Calu3 (cell line): ENCODE results near the gene SIRPB1. TPM values are rescaled to one million over a fixed set of nuclear protein-coding genes. Genes with fewer than 3 reads are reported as not detected.

Source experiments
- BruUV-seq: library from RNA; stranded (reverse); fragments of 400-500 nt; replicated peaks from 2 replicates; lab custom pipeline; 2021; lab: Mats Ljungman, UMichigan
- CTCF ChIA-PET: fragments of 300-600 bp; sonication (Branson Sonifier 250); formaldehyde crosslinking; loops from one replicate; lab custom pipeline; 2022; ENCODE audit warnings: antibody characterized with exemption; lab: Charles Lee
- DNase-seq: peaks from one replicate; pipeline ENCODE4 v3.0.0; 2022
- H3K27ac Mint-ChIP-seq: one replicate; pipeline ENCODE4 v1.8.0; 2022; ENCODE audit warnings: mixed read lengths; ENCODE audit not compliant: unreplicated experiment
- H3K27me3 Mint-ChIP-seq: one replicate; pipeline ENCODE4 v1.8.0; 2022; ENCODE audit warnings: mixed read lengths; ENCODE audit not compliant: unreplicated experiment
- H3K36me3 Mint-ChIP-seq: one replicate; pipeline ENCODE4 v1.8.0; 2022; ENCODE audit warnings: mild to moderate bottlenecking, moderate library complexity, mixed read lengths; ENCODE audit not compliant: insufficient read depth, unreplicated experiment
- H3K4me1 Mint-ChIP-seq: one replicate; pipeline ENCODE4 v1.8.0; 2022; ENCODE audit warnings: mild to moderate bottlenecking, low read depth, mixed read lengths; ENCODE audit not compliant: unreplicated experiment
- H3K4me3 Mint-ChIP-seq: one replicate; pipeline ENCODE4 v1.8.0; 2022; ENCODE audit warnings: mild to moderate bottlenecking, low read depth, moderate library complexity, mixed read lengths; ENCODE audit not compliant: unreplicated experiment
- H3K9me3 Mint-ChIP-seq: one replicate; pipeline ENCODE4 v1.8.0; 2022; ENCODE audit warnings: low read depth, mixed read lengths; ENCODE audit not compliant: unreplicated experiment
- intact Hi-C: fragments of 100-400 bp; cut with micrococcal nuclease; formaldehyde crosslinking; loops from one replicate; pipeline ENCODE4 v1.10.0; 2022; ENCODE audit not compliant: unreplicated experiment
- total RNA-seq: library from RNA; stranded (reverse); gene quantifications from 2 replicates; pipeline ENCODE4 v1.2.3, GENCODE V29; 2022
- TF ChIP-seq, protein P1 (sequence below): fragments of 200-600 bp; IDR thresholded peaks from one replicate; pipeline ENCODE4 v1.8.0; 2022; ENCODE audit warnings: antibody characterized with exemption; ENCODE audit not compliant: unreplicated experiment

SIRPB1 gene
- total RNA-seq, 1 experiment from 2014 or later, result 3.4 TPM

DNA sequence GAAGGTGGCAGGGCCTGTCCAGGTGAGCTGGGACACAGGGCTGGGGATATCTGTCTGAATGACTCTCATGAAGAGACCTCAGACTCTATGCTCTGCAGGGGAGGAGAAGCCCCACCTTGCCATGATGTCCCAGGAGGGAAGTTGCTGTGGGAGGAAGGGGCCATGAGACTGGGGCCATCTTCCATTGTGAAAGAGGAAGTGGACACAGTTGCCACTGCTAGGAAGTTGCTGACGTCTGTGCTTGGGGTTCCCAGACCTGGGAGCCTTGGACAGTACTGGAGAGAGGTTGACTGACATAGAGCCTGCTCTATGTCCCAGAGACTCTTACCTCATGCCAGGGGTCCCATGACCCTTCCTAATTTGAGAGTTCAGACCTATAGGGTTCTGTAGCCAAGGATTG is 24.5 kb downstream of the SIRPB1 start:
- no peaks in the 10 kb centered on the region for H3K27me3 Mint-ChIP-seq
- CTCF ChIA-PET, result no interaction called here
- H3K4me3 Mint-ChIP-seq, result no peak overlapping the region
- intact Hi-C loops, result no loop called here
- no peaks in the 10 kb centered on the region for H3K36me3 Mint-ChIP-seq
- H3K9me3 Mint-ChIP-seq, result no peaks in the 10 kb centered on the region
- no peak for DNase-seq
- TF ChIP-seq, protein P1, sequence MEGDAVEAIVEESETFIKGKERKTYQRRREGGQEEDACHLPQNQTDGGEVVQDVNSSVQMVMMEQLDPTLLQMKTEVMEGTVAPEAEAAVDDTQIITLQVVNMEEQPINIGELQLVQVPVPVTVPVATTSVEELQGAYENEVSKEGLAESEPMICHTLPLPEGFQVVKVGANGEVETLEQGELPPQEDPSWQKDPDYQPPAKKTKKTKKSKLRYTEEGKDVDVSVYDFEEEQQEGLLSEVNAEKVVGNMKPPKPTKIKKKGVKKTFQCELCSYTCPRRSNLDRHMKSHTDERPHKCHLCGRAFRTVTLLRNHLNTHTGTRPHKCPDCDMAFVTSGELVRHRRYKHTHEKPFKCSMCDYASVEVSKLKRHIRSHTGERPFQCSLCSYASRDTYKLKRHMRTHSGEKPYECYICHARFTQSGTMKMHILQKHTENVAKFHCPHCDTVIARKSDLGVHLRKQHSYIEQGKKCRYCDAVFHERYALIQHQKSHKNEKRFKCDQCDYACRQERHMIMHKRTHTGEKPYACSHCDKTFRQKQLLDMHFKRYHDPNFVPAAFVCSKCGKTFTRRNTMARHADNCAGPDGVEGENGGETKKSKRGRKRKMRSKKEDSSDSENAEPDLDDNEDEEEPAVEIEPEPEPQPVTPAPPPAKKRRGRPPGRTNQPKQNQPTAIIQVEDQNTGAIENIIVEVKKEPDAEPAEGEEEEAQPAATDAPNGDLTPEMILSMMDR, result no peak
- H3K27ac Mint-ChIP-seq, result no peak overlapping the region
- H3K4me1 Mint-ChIP-seq, result no peaks in the 10 kb centered on the region
- BruUV-seq, result no TSS peak

DNA sequence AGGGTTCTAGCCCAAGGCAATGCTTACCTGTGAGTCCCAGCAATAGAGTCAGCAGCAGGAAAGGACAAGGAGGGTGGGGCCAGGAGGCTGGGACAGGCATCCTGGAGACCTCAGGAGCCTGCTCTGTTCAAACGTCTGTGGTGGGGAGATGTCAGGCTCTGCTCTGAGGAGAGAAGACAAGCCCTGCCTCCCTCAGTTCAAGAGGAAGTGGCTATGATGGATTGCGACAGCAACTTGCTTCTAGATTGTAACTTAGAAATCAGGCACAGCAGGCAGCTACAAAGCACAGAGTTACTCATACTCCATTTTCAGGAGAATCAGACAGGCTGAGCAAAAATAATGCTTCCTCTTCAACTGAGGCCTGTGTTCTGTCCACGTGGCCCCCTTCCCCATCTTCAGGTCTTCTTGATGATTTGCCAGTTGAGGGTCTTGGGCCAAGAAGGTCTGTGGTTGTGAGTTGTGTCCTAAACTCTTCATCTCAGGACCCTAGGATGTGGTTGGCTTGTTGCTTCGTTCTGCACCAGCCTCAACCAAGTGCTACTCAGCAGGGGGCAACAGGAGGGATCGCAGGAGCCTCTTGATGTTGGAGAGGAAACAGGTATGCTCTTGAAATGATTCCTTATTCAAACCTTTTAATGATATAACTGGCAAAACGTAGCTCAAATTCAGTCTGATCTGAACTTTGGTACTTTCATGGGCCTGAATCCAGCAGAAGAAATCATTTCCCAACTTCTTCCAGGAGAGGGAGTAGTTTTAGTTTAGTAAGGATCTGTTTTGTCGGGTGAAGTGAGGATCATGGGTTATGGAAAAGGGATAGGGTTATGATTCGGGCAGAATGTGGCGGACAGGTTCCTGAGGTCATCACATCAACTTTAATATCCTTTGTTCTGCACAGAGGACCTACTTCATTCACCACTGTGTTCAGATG is 31.0 kb downstream of the SIRPB1 start:
- no peak overlapping the region for H3K4me3 Mint-ChIP-seq
- no TSS peak for BruUV-seq
- H3K4me1 Mint-ChIP-seq, result no peaks in the 10 kb centered on the region

DNA sequence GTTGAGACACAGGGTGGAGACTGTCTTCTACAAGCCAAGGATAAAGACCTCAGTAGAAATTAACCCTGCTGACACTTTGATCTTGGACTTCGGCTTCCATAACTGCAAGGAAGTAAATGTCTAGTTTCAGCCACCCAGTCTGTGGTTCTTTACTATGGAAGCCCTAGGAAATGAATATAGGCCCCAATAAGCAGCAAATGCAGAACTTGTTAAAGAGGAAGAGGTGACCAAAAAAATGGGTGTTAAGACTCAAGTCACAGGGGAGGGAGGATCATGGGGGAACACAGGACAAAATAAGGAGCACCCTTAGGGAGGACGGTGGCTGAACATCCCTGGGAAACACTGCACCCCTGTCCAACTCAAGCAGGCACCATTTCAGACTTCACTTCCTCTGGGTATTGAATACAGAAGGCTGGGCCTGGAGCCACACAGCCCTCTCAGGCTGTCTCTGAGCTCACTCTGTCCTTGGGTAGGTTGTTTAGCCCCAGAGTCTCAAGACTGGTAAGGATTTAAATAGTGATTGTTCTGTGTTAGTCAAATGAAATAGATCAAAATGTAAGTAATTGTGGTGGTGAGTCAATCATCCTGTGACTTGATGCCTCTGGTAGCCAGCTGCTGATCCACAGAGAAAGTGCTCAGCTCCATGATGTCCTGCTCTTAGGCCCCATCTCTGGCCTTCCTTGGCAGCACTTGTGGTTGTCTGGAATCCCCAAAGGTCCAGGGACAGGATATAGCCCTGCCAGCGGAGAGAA is 31.9 kb downstream of the SIRPB1 start:
- Mint-ChIP-seq H3K4me1 (no peaks in the 10 kb centered on the region), H3K4me3 (no peak overlapping the region), H3K27ac (no peak overlapping the region), H3K27me3 (no peaks in the 10 kb centered on the region), H3K36me3 (no peaks in the 10 kb centered on the region), H3K9me3 (no peaks in the 10 kb centered on the region)
- CTCF ChIA-PET, result no interaction called here
- TF ChIP-seq, protein P1, result no peak
- intact Hi-C loops, result no loop called here
- BruUV-seq, result no TSS peak
- DNase-seq, result no peak

More for the DNA sequence above, 31.0 kb downstream of the SIRPB1 start:
- intact Hi-C loops, result no loop called here
- H3K36me3 Mint-ChIP-seq, result no peaks in the 10 kb centered on the region
- no peaks in the 10 kb centered on the region for H3K9me3 Mint-ChIP-seq
- no peaks in the 10 kb centered on the region for H3K27me3 Mint-ChIP-seq
- TF ChIP-seq, protein P1, result no peak
- CTCF ChIA-PET, result no interaction called here
- no peak overlapping the region for H3K27ac Mint-ChIP-seq
- no peak for DNase-seq

DNA sequence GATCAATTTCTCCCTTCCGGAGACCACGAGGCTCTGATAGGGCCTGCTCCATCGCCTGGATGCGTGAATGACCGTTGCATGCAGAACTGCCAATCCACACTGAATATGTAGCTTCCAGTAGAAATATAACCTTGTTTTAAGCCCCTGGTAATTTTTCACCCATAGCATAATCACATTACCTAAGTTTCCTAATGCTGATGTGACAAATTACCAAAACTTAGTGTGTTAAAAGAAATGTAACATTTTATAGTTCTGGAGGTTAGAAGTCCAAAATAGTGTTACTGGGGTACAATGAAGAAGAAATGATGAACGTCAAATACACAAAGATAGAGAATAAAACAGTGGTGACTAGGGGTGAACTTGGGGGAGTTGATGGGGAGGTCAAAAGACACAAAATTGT is 40.3 kb downstream of the SIRPB1 start:
- CTCF ChIA-PET, result no interaction called here
- Mint-ChIP-seq H3K9me3 (no peaks in the 10 kb centered on the region), H3K27me3 (no peaks in the 10 kb centered on the region), H3K4me3 (no peak overlapping the region), H3K27ac (no peak overlapping the region), H3K36me3 (no peaks in the 10 kb centered on the region), H3K4me1 (no peaks in the 10 kb centered on the region)
- BruUV-seq, result no TSS peak
- intact Hi-C loops, result no loop called here
- TF ChIP-seq, protein P1, result no peak
- no peak for DNase-seq
